ENCODE measurements around the gene TGIF2.
"Not testable (repeated sequence)": the region's sequence is repeated elsewhere in the genome, so short reads cannot be mapped to it uniquely, and the experiment has no call there.

The TGIF2 gene

GRCh38 chr20:36620917-36621316 lies 47.5 kb downstream of the TGIF2 start:
- DNase-seq (ENCODE audit: low spot score): no peak

GRCh38 chr20:36623444-36623843 lies 50.0 kb downstream of the TGIF2 start:
- no peak for DNase-seq (ENCODE audit: low spot score)

GRCh38 chr20:36624068-36624943 lies 50.9 kb downstream of the TGIF2 start:
- no peak for DNase-seq (ENCODE audit: low spot score)

GRCh38 chr20:36624944-36625324 lies 51.5 kb downstream of the TGIF2 start:
- DNase-seq (ENCODE audit: low spot score): no peak

GRCh38 chr20:36628076-36628475 lies 54.7 kb downstream of the TGIF2 start:
- DNase-seq (ENCODE audit: low spot score): no peak

GRCh38 chr20:36629719-36630681 lies 56.6 kb downstream of the TGIF2 start:
- no peak for DNase-seq (ENCODE audit: low spot score)

GRCh38 chr20:36631646-36632045 lies 58.2 kb downstream of the TGIF2 start:
- no peak for DNase-seq (ENCODE audit: low spot score)

- DNase-seq (ENCODE audit: low spot score): no peak
Measured at GRCh38 chr20:36632147-36632486, 58.7 kb downstream of the TGIF2 start.

GRCh38 chr20:36632487-36633284 lies 59.3 kb downstream of the TGIF2 start:
- DNase-seq (ENCODE audit: low spot score): no peak

GRCh38 chr20:36633285-36633772 lies 59.9 kb downstream of the TGIF2 start:
- no peak for DNase-seq (ENCODE audit: low spot score)

- no peak for DNase-seq (ENCODE audit: low spot score)
Measured at GRCh38 chr20:36634342-36634741, 60.9 kb downstream of the TGIF2 start.

GRCh38 chr20:36638876-36639400 lies 65.5 kb downstream of the TGIF2 start:
- not testable (repeated sequence) for DNase-seq (ENCODE audit: low spot score)

GRCh38 chr20:36641506-36641843 lies 68.1 kb downstream of the TGIF2 start:
- no peak for DNase-seq (ENCODE audit: low spot score)

- no peak for DNase-seq (ENCODE audit: low spot score)
Measured at GRCh38 chr20:36642136-36642535, 68.7 kb downstream of the TGIF2 start.
